ENCODE measurements around the gene CPSF4.

The CPSF4 gene

GRCh38 chr7:99433158-99433557, 5.6 kb upstream of the CPSF4 start:
- no peak for TF ChIP-seq CTCF (IDR thresholded peaks at IDR 0.05; ENCODE audit: extremely low read depth, missing control alignments)
- DNase-seq (ENCODE audit: low spot score), result no peak

- DNase-seq (ENCODE audit: low spot score), result no peak
- no peak for TF ChIP-seq CTCF (IDR thresholded peaks at IDR 0.05; ENCODE audit: extremely low read depth, missing control alignments)
Measured at GRCh38 chr7:99437946-99438572, 684 bp upstream of the CPSF4 start.

GRCh38 chr7:99440195-99440594, 1.5 kb downstream of the CPSF4 start:
- no peak for TF ChIP-seq CTCF (IDR thresholded peaks at IDR 0.05; ENCODE audit: extremely low read depth, missing control alignments)
- no peak for DNase-seq (ENCODE audit: low spot score)

- no peak for TF ChIP-seq CTCF (IDR thresholded peaks at IDR 0.05; ENCODE audit: extremely low read depth, missing control alignments)
- no peak for DNase-seq (ENCODE audit: low spot score)
Measured at GRCh38 chr7:99446096-99446495, 7.4 kb downstream of the CPSF4 start.

GRCh38 chr7:99447943-99448342, 9.2 kb downstream of the CPSF4 start:
- no peak for DNase-seq (ENCODE audit: low spot score)
- TF ChIP-seq CTCF (IDR thresholded peaks at IDR 0.05; ENCODE audit: extremely low read depth, missing control alignments), result no peak

- TF ChIP-seq CTCF (IDR thresholded peaks at IDR 0.05; ENCODE audit: extremely low read depth, missing control alignments), result no peak
- DNase-seq (ENCODE audit: low spot score), result no peak
Measured at GRCh38 chr7:99448855-99449254, 10.1 kb downstream of the CPSF4 start.

- DNase-seq (ENCODE audit: low spot score), result no peak
- TF ChIP-seq CTCF (IDR thresholded peaks at IDR 0.05; ENCODE audit: extremely low read depth, missing control alignments), result no peak
Measured at GRCh38 chr7:99449326-99449725, 10.6 kb downstream of the CPSF4 start.
